ENCODE data around the gene ADARB1. TPM values are rescaled to one million over a fixed set of nuclear protein-coding genes. Genes with fewer than 3 reads are reported as not detected.

The ADARB1 gene
- polyA plus RNA-seq, 1 of the 3 experiments (the other 2 are of a cell fraction) = 7.8 TPM

DNA sequence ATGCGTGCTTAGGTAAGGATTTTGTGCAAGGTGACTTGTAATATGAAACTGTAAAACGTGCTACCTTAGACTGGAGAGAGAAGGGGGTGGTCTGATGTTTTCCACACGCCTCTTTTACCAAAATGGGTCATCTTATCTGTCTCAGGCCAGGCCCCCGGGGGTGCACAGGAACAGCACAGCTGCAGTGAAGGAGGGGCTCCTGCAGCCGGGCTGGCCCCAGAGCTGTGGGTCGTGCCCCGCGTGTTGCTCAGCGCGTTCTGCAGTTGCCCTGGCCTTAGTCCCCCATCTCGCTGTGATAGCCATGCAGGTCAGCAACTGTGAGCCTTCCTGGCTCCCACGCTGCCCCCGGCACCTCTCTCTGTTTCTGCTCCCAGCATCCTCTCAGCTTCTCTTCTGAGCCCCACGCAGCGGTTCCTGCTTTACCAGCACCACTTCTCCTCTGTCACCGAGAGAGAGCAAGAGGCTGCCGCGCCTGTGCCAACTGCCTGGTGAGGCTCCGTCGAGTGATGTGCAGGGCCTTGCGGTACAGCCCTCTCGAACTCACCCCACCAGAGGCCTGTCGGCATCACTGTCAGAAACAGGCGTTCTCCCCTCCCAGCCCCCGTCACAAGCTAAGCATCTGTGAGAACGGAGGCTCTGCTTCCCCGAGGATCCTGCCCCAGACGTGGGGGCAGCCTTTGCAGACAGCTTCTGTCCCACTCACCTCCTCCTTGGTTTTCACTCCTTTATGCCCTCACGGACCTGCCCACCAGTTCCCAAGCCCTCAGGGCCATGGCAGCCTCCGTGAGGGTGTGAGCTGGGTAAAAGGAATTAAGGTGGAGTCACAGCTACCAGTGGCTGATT is 73.3 kb downstream of the ADARB1 start:
- Histone ChIP-seq H3K79me2 (ENCODE audit: insufficient read depth) (no peaks in the 10 kb centered on the region), H3K4me3 (ENCODE audit: low read depth in 2 of 2, low read length in 1 of 2) (no peak overlapping the region), H2AFZ (ENCODE audit: low read depth) (no peak overlapping the region), H3K27ac (ENCODE audit: low read depth in 2 of 2, low read length in 1 of 2) (peak overlapping the region in 1 of 2 experiments; percentile 66; a peak in 2 of 4 replicates), H3K27me3 (ENCODE audit: insufficient read depth) (no peaks in the 10 kb centered on the region), H3K9me3 (no peaks in the 10 kb centered on the region), H3K9me2 (no peaks in the 10 kb centered on the region), H3K4me1 (ENCODE audit: control insufficient read depth in 1 of 2, insufficient read depth in 2 of 2, low read depth in 1 of 2, low read length in 1 of 2) (peaks cover 0 to 51% of the 10 kb centered on the region in 2 experiments; a peak in 2 of 4 replicates), H3K9ac (no peak overlapping the region), H3K36me3 (replicated peaks in 1 of 2; ENCODE audit: control insufficient read depth in 1 of 2, insufficient read depth in 2 of 2, low read length in 1 of 2) (no peaks in the 10 kb centered on the region), H4K20me1 (ENCODE audit: insufficient read depth) (no peaks in the 10 kb centered on the region), H3K4me2 (no peak overlapping the region), H3F3A (replicated peaks; ENCODE audit: insufficient read depth) (no peaks in the 10 kb centered on the region)
- DNase-seq = peak; percentile 71
- peak; percentile 34; the same call in 1 of the 2 replicates for TF ChIP-seq MXI1 (IDR thresholded peaks at IDR 0.05; ENCODE audit: low read depth, low read length)
- no peak for TF ChIP-seq GABPA (IDR thresholded peaks at IDR 0.05; ENCODE audit: low read depth)
- TF ChIP-seq, protein P1, sequence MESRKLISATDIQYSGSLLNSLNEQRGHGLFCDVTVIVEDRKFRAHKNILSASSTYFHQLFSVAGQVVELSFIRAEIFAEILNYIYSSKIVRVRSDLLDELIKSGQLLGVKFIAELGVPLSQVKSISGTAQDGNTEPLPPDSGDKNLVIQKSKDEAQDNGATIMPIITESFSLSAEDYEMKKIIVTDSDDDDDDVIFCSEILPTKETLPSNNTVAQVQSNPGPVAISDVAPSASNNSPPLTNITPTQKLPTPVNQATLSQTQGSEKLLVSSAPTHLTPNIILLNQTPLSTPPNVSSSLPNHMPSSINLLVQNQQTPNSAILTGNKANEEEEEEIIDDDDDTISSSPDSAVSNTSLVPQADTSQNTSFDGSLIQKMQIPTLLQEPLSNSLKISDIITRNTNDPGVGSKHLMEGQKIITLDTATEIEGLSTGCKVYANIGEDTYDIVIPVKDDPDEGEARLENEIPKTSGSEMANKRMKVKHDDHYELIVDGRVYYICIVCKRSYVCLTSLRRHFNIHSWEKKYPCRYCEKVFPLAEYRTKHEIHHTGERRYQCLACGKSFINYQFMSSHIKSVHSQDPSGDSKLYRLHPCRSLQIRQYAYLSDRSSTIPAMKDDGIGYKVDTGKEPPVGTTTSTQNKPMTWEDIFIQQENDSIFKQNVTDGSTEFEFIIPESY (IDR thresholded peaks at IDR 0.05; ENCODE audit: borderline replicate concordance, low read depth) = no peak
- no peak for TF ChIP-seq GATA2 (CRISPR knock-in tag; IDR thresholded peaks at IDR 0.05)
- no peak for TF ChIP-seq MEF2A (IDR thresholded peaks at IDR 0.05; ENCODE audit: borderline replicate concordance, low read depth)
- TF ChIP-seq, protein P2, sequence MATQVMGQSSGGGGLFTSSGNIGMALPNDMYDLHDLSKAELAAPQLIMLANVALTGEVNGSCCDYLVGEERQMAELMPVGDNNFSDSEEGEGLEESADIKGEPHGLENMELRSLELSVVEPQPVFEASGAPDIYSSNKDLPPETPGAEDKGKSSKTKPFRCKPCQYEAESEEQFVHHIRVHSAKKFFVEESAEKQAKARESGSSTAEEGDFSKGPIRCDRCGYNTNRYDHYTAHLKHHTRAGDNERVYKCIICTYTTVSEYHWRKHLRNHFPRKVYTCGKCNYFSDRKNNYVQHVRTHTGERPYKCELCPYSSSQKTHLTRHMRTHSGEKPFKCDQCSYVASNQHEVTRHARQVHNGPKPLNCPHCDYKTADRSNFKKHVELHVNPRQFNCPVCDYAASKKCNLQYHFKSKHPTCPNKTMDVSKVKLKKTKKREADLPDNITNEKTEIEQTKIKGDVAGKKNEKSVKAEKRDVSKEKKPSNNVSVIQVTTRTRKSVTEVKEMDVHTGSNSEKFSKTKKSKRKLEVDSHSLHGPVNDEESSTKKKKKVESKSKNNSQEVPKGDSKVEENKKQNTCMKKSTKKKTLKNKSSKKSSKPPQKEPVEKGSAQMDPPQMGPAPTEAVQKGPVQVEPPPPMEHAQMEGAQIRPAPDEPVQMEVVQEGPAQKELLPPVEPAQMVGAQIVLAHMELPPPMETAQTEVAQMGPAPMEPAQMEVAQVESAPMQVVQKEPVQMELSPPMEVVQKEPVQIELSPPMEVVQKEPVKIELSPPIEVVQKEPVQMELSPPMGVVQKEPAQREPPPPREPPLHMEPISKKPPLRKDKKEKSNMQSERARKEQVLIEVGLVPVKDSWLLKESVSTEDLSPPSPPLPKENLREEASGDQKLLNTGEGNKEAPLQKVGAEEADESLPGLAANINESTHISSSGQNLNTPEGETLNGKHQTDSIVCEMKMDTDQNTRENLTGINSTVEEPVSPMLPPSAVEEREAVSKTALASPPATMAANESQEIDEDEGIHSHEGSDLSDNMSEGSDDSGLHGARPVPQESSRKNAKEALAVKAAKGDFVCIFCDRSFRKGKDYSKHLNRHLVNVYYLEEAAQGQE (IDR thresholded peaks at IDR 0.05; ENCODE audit: low read depth, low read length) = no peak
- CTCF ChIA-PET = interaction anchor here (0.8 to 10.8 kb wide), 8 partner anchors 9 to 198 kb away, joined by 3 to 159 read pairs (median 4); no protein-coding TSS in a partner anchor
- POLR2A ChIA-PET = no interaction called here
- 88% methylated on average over 18 of the region's 30 CpGs for WGBS (ENCODE audit: low lambda C conversion rate)

DNA sequence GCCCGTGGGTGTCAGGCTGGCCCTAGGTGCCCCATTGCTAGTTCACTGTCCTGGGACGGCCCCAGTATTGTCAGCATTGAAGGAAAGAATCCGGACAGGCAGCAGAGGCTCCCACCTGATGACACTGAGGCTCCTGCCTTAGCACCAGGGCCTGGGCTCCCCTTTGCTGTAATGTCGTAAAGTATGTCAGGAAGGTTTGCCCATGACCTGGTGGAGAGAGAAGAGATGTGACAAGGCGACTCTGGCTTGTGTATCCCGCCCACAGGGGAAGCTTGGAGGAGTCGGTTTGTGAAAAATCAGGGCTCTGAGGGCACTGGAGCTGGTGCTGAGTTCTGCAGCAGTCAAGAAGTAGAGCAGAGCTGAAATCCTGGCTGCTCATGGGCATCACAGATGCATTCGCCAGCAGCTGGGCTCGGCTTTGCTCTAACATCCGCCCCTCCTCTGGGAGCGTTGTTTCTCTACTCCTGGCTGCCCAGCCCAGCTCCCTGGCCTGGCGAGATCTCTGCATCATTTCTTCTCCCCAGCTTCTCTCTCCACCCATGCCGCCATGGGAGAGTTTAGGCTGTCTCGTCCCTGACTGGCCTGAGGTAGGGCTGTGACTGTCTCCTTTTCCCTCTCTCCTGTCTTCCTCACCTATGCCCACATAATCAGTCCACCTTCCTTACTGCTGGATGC is 74.1 kb downstream of the ADARB1 start:
- H3F3A ChIP-seq (replicated peaks; ENCODE audit: insufficient read depth) = no peaks in the 10 kb centered on the region
- no peak overlapping the region for H3K4me3 ChIP-seq (ENCODE audit: low read depth in 2 of 2, low read length in 1 of 2)
- POLR2A ChIA-PET = interaction anchor here (0.6 kb wide), 1 partner anchor 114 kb away, joined by 4 read pairs; no protein-coding TSS in a partner anchor
- no peak overlapping the region for H3K9ac ChIP-seq
- H4K20me1 ChIP-seq (ENCODE audit: insufficient read depth) = no peaks in the 10 kb centered on the region
- TF ChIP-seq NRF1 (IDR thresholded peaks at IDR 0.05; ENCODE audit: low read depth, low read length) = no peak
- no peaks in the 10 kb centered on the region for H3K27me3 ChIP-seq (ENCODE audit: insufficient read depth)
- peaks cover 2 to 52% of the 10 kb centered on the region in 2 experiments for H3K4me1 ChIP-seq (ENCODE audit: control insufficient read depth in 1 of 2, insufficient read depth in 2 of 2, low read depth in 1 of 2, low read length in 1 of 2)
- H3K27ac ChIP-seq (ENCODE audit: low read depth in 2 of 2, low read length in 1 of 2) = peak overlapping the region in 1 of 2 experiments; percentile 66; a peak in 2 of 4 replicates
- no peaks in the 10 kb centered on the region for H3K9me3 ChIP-seq
- H3K36me3 ChIP-seq (replicated peaks in 1 of 2; ENCODE audit: control insufficient read depth in 1 of 2, insufficient read depth in 2 of 2, low read length in 1 of 2) = no peaks in the 10 kb centered on the region
- CTCF ChIA-PET = interaction anchor here (0.8 to 10.8 kb wide), 3 partner anchors 9 to 87 kb away, joined by 3 to 159 read pairs (median 5); no protein-coding TSS in a partner anchor
- H3K9me2 ChIP-seq = no peaks in the 10 kb centered on the region
- no peaks in the 10 kb centered on the region for H3K79me2 ChIP-seq (ENCODE audit: insufficient read depth)
- no peak for DNase-seq
- no peak overlapping the region for H2AFZ ChIP-seq (ENCODE audit: low read depth)
- WGBS (ENCODE audit: low lambda C conversion rate) = 92% methylated on average over 13 of the region's 14 CpGs
- H3K4me2 ChIP-seq = no peak overlapping the region
